GM10266 (cell line): ENCODE data around the gene PRKAG2.
A peak's percentile ranks its signal among the peaks of the same experiment; 100 is the strongest.

Source experiments
- DNase-seq: peaks from one replicate; pipeline ENCODE4 v3.0.0; 2012; ENCODE audit errors: extremely low spot score
- CTCF ChIP-seq: IDR thresholded peaks from 2 replicates; pipeline ENCODE4 v1.5.1; 2012; ENCODE audit warnings: mild to moderate bottlenecking, low read depth; ENCODE audit not compliant: control insufficient read depth, insufficient read depth; ENCODE audit errors: missing control alignments

The PRKAG2 gene

DNA sequence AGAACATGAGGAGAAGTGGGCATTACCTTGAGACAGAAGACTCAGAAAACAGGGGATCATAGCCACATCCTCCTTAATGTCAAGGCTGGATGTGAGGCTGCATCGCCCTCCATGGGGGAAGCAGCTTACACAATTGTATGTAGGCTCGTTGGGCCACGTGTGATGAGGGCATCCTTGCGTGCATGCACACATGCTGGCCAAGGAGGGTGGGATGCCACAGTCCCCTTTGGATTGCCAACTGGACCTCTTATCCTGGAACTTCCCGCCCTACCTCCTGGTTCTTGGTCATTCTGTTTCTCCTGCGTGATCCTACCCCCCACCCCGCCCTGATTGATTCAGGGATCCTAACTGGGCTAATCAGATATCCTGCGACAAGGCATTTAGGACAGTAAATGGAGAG is 102.0 kb downstream of the PRKAG2 start:
- no peak for DNase-seq
- TF ChIP-seq CTCF, result no peak

DNA sequence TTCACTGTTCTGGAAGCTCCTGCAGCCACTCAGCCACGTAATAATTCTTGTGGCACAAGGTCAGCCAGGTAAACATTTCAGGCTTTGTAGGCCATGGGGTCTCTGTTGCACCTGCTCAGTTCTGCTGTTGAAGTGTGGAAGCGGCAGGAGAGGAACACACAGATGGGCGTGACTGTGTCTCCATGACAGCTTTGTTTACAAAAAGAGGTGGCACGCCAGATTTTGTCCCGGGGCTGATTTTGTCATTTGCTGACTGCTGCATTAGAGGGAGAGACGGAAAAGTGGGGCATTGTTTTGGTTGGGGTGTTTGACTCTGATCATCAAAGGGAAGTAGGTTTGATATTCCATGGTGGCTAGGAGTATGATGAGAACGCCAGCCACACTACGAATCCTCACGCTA is 103.1 kb downstream of the PRKAG2 start:
- TF ChIP-seq CTCF, result no peak
- no peak for DNase-seq

DNA sequence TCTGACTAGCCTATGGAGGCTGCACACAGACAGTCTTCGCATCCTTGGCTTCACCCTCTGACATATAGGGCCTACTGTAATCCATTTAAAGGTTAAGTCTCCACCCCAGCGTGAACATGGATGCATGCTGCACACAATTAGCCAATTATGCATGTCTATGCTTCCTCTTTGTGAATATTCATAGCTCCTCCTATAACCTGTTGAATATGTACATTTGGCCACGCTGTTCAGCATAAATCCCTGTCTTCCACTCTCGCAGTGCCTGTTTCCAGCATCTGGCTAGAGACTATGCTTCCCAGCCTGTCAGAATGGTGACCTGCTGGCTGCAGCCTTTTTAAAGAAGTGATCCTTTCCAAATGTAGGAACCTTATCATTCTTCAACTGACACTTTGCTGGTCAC is 106.7 kb downstream of the PRKAG2 start:
- TF ChIP-seq CTCF, result no peak
- DNase-seq, result no peak

- peak; percentile 58 for DNase-seq
- TF ChIP-seq CTCF, result no peak
These were observed 107.6 kb downstream of the PRKAG2 start for GRCh38 chr7:151769188-151769821.

GRCh38 chr7:151768805-151769187 is 108.1 kb downstream of the PRKAG2 start:
- no peak for TF ChIP-seq CTCF
- DNase-seq, result no peak

GRCh38 chr7:151767557-151767956 is 109.4 kb downstream of the PRKAG2 start:
- TF ChIP-seq CTCF, result no peak
- DNase-seq, result no peak

GRCh38 chr7:151764056-151764920 is 112.6 kb downstream of the PRKAG2 start:
- no peak for DNase-seq
- no peak for TF ChIP-seq CTCF
